Stimulated activated naive CD8-positive, alpha-beta T cell treated with anti-CD3 and anti-CD28 coated beads, Interleukin-15, Interleukin-2, amounts not matched to agents 100 U/mL and 50 U/mL, for 24 hours (primary cell): Measurements from ENCODE around the gene CACNB2.

Experiments
- ATAC-seq: fragments of 150-1000 bp; cut with Tn5 transposase; one replicate; pipeline ENCODE4 v1.10.0; 2021
- DNase-seq: peaks from one replicate; pipeline ENCODE4 v3.0.0; 2021

The CACNB2 gene

DNA sequence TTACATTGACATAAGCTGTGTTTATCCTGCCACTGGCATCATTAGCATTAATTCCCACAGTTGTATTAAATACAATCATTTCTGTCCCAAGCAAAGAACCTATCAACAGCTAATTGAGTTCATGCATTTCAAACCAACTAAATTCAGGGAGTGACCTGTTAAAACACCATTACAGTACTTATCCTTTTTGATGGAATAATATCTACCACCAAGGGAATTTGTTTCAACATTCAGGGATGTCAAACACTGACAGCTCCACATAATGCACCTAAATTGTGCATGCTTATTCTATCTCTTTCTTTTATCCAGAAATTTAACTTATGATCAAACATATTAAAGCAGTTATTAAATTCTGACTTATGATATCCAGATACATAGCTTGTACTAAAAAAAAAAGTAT is 374.3 kb downstream of the CACNB2 start:
- DNase-seq (no peak), ATAC-seq (no peak)

- ATAC-seq (no peak), DNase-seq (no peak)
Observed at GRCh38 chr10:18516851-18517250, 376.6 kb downstream of the CACNB2 start.

DNA sequence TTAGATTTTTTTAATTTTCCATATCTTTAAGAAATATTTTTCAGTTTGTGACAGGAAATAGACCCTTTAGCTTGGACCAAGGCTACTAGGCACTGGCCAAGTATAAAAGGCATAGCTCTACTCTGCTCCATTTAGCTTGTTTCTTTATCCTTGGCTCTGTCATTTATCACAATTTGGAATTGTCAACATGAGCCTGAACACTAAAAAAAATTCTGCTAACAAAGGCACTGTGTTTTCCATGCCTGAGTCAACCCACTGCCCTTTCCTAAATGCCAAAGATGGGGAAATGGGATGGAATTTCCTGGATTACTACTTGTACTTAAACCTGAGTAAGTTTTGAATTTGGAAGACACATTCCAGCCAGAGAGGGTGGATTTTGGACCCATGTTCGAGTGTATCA is 382.8 kb downstream of the CACNB2 start:
- no peak for DNase-seq
- no peak for ATAC-seq

GRCh38 chr10:18523858-18524257 is 383.6 kb downstream of the CACNB2 start:
- DNase-seq (no peak), ATAC-seq (no peak)

DNA sequence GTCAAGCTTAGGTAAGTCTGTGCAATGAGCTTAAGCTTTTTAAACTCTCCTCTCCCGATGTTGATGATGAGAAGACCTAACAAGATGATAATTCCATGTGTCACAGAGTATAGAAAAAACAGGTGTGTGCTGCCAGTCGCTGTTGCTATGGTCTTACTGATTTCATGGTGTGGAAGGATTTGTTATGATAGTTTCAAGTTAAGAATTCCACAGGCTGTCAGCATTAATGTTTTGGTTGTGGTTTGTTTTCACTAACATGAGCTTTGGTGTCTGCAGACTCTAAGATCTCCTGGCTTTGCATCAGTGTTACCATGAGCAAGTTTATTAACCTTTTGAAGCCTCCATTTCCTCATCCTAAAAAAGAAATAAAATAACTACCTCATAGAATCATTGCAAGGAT is 387.5 kb downstream of the CACNB2 start:
- no peak for DNase-seq
- ATAC-seq = no peak

DNA sequence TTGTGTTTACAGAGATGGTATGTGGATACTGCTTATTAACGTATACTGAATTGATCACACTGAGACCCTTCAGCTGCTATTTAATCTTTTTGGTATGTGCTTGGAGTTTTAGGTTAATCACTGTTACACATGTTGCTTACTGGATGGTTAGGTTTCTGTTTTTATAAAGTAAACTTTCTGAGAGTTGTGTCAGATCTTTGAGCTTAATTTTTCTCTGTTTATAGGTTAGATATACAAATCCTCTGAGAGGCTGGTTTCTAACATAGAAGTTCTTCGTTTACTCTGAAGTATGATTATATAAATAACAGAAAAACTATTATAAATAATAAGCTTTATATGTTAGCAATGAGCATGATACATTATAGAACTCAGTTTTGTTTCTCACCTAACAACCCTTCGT is 388.1 kb downstream of the CACNB2 start:
- ATAC-seq (no peak), DNase-seq (no peak)

- no peak for ATAC-seq
- DNase-seq = no peak
Observed at GRCh38 chr10:18532881-18533535, 392.8 kb downstream of the CACNB2 start.

DNA sequence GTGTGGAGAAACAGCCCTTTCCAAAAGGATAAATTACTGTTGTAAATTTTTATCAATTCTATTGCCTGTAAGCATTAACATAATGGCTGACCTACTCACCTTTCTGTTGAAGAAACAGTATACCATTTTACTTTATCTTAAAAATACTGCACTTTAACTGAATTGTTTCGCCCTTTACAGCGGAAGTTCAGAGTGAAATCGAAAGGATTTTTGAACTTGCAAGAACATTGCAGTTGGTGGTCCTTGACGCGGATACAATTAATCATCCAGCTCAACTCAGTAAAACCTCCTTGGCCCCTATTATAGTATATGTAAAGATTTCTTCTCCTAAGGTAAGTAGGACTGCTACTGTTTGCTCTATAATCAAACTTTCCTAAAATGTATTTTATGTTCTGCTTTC is 393.7 kb downstream of the CACNB2 start:
- DNase-seq (no peak), ATAC-seq (no peak)

DNA sequence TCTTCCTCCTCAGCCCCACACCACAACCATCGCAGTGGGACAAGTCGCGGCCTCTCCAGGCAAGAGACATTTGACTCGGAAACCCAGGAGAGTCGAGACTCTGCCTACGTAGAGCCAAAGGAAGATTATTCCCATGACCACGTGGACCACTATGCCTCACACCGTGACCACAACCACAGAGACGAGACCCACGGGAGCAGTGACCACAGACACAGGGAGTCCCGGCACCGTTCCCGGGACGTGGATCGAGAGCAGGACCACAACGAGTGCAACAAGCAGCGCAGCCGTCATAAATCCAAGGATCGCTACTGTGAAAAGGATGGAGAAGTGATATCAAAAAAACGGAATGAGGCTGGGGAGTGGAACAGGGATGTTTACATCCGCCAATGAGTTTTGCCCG is 399.1 kb downstream of the CACNB2 start:
- ATAC-seq (no peak), DNase-seq (no peak)

- DNase-seq (no peak), ATAC-seq (no peak)
Observed at GRCh38 chr10:18540195-18540594, 400.0 kb downstream of the CACNB2 start.

DNA sequence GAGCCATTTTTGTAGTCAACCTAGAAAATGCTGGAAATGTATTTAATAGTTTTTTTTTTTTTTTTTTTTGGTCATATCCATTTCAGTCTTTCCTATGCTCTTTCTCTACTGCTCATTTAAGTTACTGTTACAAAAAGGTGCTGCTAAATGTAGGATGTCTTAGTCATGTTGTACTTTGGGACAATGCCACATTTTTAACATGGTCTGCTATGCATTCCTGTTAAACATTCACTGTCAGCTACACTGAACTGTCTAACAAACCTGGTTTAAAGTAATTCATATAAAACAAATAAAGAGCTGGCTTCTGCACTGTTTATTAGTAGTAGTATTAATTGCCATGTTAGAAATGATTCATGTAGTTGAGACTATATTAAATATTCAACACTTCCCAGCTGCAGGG is 402.6 kb downstream of the CACNB2 start:
- DNase-seq = no peak
- ATAC-seq = no peak

- ATAC-seq (no peak), DNase-seq (no peak)
Observed at GRCh38 chr10:18545621-18546305, 405.5 kb downstream of the CACNB2 start.

GRCh38 chr10:18549105-18549504 is 408.9 kb downstream of the CACNB2 start:
- no peak for ATAC-seq

GRCh38 chr10:18551473-18551872 is 411.2 kb downstream of the CACNB2 start:
- no peak for ATAC-seq
- DNase-seq = no peak

More at GRCh38 chr10:18549105-18549504, 408.9 kb downstream of the CACNB2 start:
- no peak for DNase-seq

DNA sequence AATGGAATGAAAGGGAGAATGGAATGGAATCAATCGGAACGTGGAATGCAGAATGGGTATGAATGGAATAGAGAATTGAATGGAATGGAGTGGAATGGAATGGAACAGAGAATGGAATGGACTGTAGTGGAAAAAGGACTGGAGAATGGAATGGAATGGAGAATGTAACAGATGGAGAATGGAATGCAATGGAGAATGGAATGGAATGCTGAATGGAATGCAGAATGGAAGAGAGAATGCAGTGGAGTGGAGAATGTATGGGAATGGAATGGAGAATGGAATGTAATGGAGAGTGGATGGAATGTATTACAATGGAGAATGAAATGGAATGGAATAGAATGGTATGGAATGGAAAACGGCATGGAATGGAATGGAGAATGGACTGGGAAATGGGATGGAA is 414.3 kb downstream of the CACNB2 start:
- ATAC-seq = no peak
- no peak for DNase-seq

GRCh38 chr10:18556522-18557147 is 416.4 kb downstream of the CACNB2 start:
- ATAC-seq (no peak), DNase-seq (no peak)

GRCh38 chr10:18557960-18558359 is 417.7 kb downstream of the CACNB2 start:
- ATAC-seq (no peak), DNase-seq (no peak)

GRCh38 chr10:18561861-18562551 is 421.8 kb downstream of the CACNB2 start:
- no peak for ATAC-seq
- no peak for DNase-seq

DNA sequence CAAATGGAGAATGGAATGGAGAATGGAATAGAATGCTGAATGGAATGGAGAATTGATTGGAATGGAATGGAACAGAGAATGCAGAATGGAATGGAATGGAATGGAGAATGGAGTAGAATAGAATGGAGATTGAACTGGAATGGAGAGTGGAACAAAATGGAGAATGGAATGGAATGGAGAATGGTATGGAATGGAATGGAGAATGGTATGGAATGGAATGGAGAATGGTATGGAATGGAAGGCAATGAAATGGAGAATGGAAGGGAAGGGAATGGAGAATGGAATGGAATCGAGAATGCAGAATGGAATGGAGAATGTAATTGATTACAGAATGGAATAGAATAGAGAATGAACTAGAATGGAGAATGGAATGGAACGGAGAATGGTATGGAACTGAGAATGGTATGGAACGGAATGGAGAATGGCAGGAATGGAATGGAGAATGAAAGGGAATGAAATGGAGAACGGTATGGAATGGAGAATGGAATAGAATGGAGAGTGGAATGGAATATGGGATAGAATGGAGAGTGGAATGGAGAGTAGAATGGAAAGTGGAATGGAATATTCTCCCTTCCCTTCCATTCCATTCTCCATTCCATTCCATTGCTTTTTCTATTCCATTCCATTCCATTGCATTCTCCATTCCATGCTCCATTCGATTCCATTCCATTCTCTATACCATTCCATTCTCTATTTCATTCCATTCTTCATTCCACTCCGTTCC is 422.9 kb downstream of the CACNB2 start:
- DNase-seq (no peak), ATAC-seq (no peak)

GRCh38 chr10:18565006-18565405 is 424.8 kb downstream of the CACNB2 start:
- no peak for DNase-seq

GRCh38 chr10:18566177-18566576 is 426.0 kb downstream of the CACNB2 start:
- ATAC-seq (no peak), DNase-seq (no peak)

More at GRCh38 chr10:18565006-18565405, 424.8 kb downstream of the CACNB2 start:
- ATAC-seq = no peak

- no peak for ATAC-seq
- no peak for DNase-seq
Observed at GRCh38 chr10:18567343-18567856, 427.2 kb downstream of the CACNB2 start.
